ENCODE measurements around the gene OTUD3.

DNA sequence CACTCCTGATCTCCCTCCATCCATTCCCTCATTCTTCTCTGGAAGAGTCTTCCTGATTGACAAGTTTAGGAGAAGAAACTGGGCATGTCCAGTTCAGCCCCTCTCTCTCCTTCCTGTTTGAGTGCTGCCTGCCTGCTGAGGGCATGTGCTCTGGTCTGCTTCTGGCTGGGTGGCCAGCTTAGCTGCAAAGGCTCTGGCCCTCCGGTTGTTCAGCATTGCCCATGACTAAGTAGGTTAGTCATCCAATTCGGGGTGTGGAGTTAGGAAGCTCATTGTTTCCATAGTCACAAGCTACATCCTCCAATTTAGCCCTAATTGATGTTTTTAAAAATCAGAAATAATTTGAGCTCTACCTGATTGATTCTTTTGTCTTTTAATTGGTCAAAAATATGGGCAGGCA is 66.8 kb downstream of the OTUD3 start:
- TF ChIP-seq, protein P1, sequence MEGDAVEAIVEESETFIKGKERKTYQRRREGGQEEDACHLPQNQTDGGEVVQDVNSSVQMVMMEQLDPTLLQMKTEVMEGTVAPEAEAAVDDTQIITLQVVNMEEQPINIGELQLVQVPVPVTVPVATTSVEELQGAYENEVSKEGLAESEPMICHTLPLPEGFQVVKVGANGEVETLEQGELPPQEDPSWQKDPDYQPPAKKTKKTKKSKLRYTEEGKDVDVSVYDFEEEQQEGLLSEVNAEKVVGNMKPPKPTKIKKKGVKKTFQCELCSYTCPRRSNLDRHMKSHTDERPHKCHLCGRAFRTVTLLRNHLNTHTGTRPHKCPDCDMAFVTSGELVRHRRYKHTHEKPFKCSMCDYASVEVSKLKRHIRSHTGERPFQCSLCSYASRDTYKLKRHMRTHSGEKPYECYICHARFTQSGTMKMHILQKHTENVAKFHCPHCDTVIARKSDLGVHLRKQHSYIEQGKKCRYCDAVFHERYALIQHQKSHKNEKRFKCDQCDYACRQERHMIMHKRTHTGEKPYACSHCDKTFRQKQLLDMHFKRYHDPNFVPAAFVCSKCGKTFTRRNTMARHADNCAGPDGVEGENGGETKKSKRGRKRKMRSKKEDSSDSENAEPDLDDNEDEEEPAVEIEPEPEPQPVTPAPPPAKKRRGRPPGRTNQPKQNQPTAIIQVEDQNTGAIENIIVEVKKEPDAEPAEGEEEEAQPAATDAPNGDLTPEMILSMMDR (conservative IDR thresholded peaks at IDR 0.05; ENCODE audit: low read depth, low read length), result no peak
- TF ChIP-seq POLR2A (IDR thresholded peaks at IDR 0.05; ENCODE audit: low read depth, low read length) (no peak), SMC3 (IDR thresholded peaks at IDR 0.05; ENCODE audit: low read depth, low read length) (no peak), BHLHE40 (IDR thresholded peaks at IDR 0.05; ENCODE audit: low read depth, low read length) (no peak), MXI1 (IDR thresholded peaks at IDR 0.05; ENCODE audit: borderline replicate concordance, low read depth, low read length) (no peak), NFE2L2 (IDR thresholded peaks at IDR 0.05; ENCODE audit: low read depth, low read length) (no peak), MAFK (IDR thresholded peaks at IDR 0.05; ENCODE audit: low read depth, low read length) (no peak)

Data from IMR-90 (cell line).